HG03378 (cell line): ENCODE measurements around the gene NBR1.
"Not testable (repeated sequence)": the region's sequence is repeated elsewhere in the genome, so short reads cannot be mapped to it uniquely, and the experiment has no call there.

Experiments
- ATAC-seq: cut with Tn5 transposase; IDR thresholded peaks from one replicate; pipeline ENCODE4 v1.9.1; 2021; ENCODE audit warnings: mild to moderate bottlenecking, moderate library complexity; ENCODE audit not compliant: unreplicated experiment

NBR1 gene

GRCh38 chr17:43213545-43213944, 42.5 kb downstream of the NBR1 start:
- ATAC-seq: no peak

GRCh38 chr17:43215341-43215740, 44.3 kb downstream of the NBR1 start:
- ATAC-seq: no peak

- no peak for ATAC-seq
Measured at GRCh38 chr17:43216369-43216761, 45.4 kb downstream of the NBR1 start.

GRCh38 chr17:43216762-43217613, 46.0 kb downstream of the NBR1 start:
- ATAC-seq: no peak

- ATAC-seq: no peak
Measured at GRCh38 chr17:43217614-43218087, 46.6 kb downstream of the NBR1 start.

- ATAC-seq: no peak
Measured at GRCh38 chr17:43219001-43219400, 48.0 kb downstream of the NBR1 start.

- no peak for ATAC-seq
Measured at GRCh38 chr17:43219746-43220380, 48.8 kb downstream of the NBR1 start.

- ATAC-seq: no peak
Measured at GRCh38 chr17:43220511-43221125, 49.6 kb downstream of the NBR1 start.

GRCh38 chr17:43224146-43224705, 53.2 kb downstream of the NBR1 start:
- ATAC-seq: no peak

- no peak for ATAC-seq
Measured at GRCh38 chr17:43226393-43226792, 55.4 kb downstream of the NBR1 start.

- ATAC-seq: not testable (repeated sequence)
Measured at GRCh38 chr17:43228020-43228782, 57.2 kb downstream of the NBR1 start, which contains the start of gene CCDC200. CCDC200 (minus strand) TSS chr17:43228623; CDS start chr17:43228554, 69 bp downstream.

GRCh38 chr17:43231205-43232020, 60.4 kb downstream of the NBR1 start:
- ATAC-seq: not testable (repeated sequence)

GRCh38 chr17:43232021-43232699, 61.1 kb downstream of the NBR1 start:
- ATAC-seq: not testable (repeated sequence)

GRCh38 chr17:43233263-43233662, 62.2 kb downstream of the NBR1 start:
- ATAC-seq: not testable (repeated sequence)

GRCh38 chr17:43233877-43234276, 62.9 kb downstream of the NBR1 start, which contains the start of gene RNU2-1:
RNU2-1 (minus strand) TSS chr17:43233977.
- not testable (repeated sequence) for ATAC-seq

- ATAC-seq: not testable (repeated sequence)
Measured at GRCh38 chr17:43239597-43239996, 68.6 kb downstream of the NBR1 start.

GRCh38 chr17:43240596-43241352, 69.8 kb downstream of the NBR1 start:
- ATAC-seq: not testable (repeated sequence)

- not testable (repeated sequence) for ATAC-seq
Measured at GRCh38 chr17:43246456-43246855, 75.4 kb downstream of the NBR1 start.
